ENCODE data around the gene GMCL2.

- no peak for TF ChIP-seq CTCF (IDR thresholded peaks at IDR 0.05)
- TF ChIP-seq POLR2A (IDR thresholded peaks at IDR 0.05), result no peak
Observed at GRCh38 chr5:178209334-178210072, 22.3 kb upstream of the GMCL2 start.

Measured in right lobe of liver (tissue), 4 donors.